ENCODE data around the gene SLIT3.
A peak's percentile ranks its signal among the peaks of the same experiment; 100 is the strongest.
"Not testable (repeated sequence)": the region's sequence is repeated elsewhere in the genome, so short reads cannot be mapped to it uniquely, and the experiment has no call there.

The SLIT3 gene

GRCh38 chr5:169132302-169132660 lies 168.7 kb downstream of the SLIT3 start:
- DNase-seq = no peak

- DNase-seq = no peak
Measured at GRCh38 chr5:169131616-169132301, 169.2 kb downstream of the SLIT3 start.

DNA sequence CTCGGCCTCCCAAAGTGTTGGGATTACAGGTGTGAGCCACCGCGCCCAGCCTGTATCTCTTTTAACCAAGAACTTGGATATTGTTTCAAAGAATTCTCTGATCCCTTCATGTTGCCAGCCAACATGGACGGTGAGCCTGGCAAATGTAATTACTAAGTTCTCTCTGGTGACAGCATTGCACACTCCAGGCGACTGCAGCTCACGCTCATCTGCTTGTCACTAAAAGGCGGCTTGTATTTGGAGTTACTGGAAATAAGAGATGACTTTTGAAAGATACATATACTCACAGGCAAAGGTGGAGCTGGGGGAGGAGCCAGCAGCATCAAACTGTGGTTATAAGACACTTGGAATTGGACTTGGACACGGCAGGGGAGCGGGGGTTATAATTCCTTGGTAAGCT lies 172.3 kb downstream of the SLIT3 start:
- no peak for DNase-seq

DNA sequence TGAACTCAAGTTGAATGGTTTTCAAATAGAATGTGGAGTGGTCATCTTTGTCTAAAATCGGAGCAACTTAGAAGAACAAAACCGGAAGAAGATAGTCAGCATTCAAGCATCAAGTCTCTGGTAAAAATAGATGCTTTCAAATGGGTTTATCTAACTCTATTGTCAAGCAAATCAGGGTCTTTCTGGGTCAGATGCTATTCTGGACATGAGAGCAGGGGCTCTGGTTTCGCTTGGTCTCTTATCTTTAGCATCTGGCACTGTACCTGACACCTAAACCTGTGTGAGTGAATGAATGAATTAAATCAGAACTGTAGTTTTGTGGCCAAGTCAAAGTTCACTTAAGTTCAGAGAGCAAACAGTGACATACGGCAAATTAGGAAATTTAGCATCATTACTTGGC lies 173.5 kb downstream of the SLIT3 start:
- DNase-seq = no peak

- no peak for DNase-seq
Measured at GRCh38 chr5:169126481-169127021, 174.4 kb downstream of the SLIT3 start.

- DNase-seq = no peak
Measured at GRCh38 chr5:169125571-169125970, 175.4 kb downstream of the SLIT3 start.

DNA sequence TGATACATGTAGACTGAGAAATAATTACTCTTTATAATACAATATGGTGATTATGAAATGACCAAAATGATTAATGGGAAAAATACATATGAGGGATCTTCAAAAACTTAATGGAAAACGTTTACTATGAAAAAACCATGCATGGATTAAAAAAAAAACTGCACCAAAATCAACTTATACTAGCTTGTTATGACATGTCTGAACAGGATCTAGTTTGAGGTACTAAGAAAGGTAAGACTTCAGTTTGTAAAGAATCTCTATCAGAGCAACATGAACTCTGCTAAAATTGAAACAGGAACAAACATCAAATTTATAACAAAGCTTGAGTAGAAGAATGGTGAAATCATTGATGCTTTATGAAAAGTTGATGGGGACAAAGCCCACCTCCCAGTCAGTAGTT lies 178.0 kb downstream of the SLIT3 start:
- no peak for DNase-seq

DNA sequence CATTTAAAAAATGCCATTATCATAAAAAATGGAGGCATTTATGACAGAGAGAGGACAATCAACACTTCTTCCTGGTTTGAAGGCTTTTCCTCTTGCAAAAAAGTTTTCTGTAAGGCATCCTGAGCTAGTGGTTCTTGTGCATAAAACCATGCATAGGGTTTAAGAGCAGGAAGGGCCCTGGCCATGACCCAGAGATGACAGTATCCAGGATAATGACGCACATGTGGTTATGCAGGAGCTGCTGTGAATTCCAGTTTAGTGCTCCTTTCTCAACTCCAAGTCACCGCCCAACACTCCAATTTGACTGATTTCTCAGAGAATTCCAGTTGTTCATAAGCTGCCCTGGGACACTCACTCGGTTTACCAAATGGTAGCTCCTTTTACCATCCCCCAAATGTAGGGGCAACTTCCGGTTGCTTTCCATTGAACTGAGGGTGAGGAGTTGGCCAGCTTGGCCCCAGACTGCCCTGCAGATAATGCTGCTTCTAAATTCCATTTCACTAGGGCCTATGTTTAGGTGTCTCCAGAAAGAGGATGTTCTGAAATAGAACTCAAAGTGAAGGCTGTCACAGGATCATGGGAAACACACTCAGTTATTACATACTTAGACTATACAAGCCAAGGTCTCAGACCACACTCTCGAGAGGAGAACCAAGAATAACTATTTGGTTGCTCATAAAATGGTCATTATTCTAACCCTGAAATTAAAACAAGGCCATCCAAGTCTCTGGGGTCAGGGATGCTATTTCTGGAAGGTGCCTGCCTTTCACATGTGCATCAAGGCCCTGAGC lies 179.1 kb downstream of the SLIT3 start:
- DNase-seq = no peak

GRCh38 chr5:169119288-169120048 lies 181.5 kb downstream of the SLIT3 start:
- DNase-seq = no peak

- no peak for DNase-seq
Measured at GRCh38 chr5:169116961-169117461, 183.9 kb downstream of the SLIT3 start.

- DNase-seq = no peak
Measured at GRCh38 chr5:169115461-169116124, 185.3 kb downstream of the SLIT3 start.

DNA sequence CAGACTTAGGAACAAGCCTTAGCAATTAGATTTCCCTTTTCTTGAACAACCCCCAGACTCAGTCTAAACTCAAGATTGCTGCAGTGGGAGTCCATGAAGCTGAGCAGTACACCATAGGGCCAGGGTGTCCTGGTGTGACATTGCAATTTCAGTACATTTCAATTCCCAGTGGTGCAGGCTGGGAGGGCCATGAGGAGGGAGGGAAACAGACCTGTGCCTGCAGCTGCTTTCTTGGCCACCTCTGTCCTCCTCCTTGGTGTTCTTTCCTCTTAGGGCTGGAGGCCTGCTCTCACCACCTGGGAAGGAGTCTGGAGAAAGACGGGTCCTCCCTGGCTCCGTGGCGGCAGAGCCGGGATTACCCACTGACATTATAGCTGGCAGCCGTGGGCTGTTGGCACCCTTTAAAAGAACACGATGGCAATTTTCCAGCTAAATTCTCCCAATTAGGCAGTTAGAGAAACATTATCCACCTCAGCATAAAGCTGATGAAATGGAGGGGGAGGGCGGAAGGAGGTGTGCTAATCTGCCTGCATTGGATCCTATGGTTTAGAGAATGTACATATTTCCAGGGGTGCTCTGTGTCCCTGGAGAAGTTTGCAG lies 186.4 kb downstream of the SLIT3 start:
- DNase-seq = no peak

GRCh38 chr5:169112016-169112415 lies 188.9 kb downstream of the SLIT3 start:
- DNase-seq = no peak

DNA sequence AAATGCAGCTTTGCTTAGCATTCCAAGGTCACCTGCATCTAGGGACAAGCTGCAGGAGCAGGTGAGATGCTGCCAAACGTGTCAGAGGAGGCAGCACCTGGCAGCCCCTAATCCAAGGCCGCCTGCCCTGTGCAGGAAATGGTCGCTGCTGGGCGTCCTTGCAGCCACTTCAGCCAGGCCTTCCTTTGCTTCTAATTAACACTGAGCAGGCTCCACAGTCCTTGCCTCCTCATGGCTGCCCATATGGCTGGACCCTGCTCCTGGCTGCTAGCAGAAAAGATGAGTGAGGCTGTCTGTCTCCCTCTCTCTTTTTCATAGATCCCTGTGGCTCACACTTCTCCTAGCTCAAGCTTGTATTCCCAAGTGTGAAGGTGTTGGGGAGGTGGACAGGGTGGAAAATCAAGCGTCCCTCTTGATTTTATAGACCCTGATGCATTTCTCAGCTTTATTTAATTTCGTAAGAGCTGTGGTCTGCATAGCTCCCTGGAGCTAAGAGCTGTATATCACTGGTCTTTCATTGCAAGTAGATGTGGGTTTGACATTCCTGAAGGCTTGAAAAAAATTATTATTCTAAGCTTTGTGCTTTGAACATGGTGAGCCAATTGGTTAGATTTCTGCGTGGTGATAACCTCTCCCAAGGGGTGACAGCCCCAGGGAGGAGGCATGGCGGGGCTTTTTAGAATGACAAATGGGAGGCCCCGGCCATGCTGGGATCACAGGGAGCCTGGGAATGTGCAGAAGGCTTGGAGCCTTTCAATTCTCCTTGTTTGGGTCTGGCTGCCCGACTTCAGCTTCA lies 193.8 kb downstream of the SLIT3 start:
- peak; percentile 1 for DNase-seq

DNA sequence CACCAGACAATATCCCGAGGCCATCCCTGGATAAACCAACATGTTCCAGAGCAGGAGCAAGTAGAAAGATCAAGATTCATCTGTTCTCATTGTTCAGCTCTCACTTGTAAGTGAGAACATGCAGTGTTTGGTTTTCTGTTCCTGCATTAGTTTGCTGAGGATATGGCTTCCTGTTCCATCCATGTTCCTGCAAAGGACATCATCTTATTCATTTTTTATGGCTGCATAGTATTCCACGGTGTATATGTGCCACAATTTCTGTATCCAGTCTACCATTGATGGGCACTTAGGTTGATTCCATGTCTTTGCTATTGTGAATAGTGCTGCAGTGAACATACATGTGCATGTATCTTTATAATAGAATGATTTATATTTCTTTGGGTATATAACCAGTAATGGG lies 195.4 kb downstream of the SLIT3 start:
- DNase-seq = not testable (repeated sequence)

- no peak for DNase-seq
Measured at GRCh38 chr5:169104937-169105494, 195.9 kb downstream of the SLIT3 start.

- no peak for DNase-seq
Measured at GRCh38 chr5:169103586-169104181, 197.3 kb downstream of the SLIT3 start.

- DNase-seq = no peak
Measured at GRCh38 chr5:169101966-169102365, 199.0 kb downstream of the SLIT3 start.

- peak; percentile 37 for DNase-seq
Measured at GRCh38 chr5:169100735-169101075, 200.2 kb downstream of the SLIT3 start.

GRCh38 chr5:169099801-169100734 lies 200.9 kb downstream of the SLIT3 start:
- no peak for DNase-seq
